Activated B cell treated with CpG ODN at 0.5 μM for 24 hours (primary cell): Measurements from ENCODE around the gene SNX27. TPM values are rescaled to one million over a fixed set of nuclear protein-coding genes. Genes with fewer than 3 reads are reported as not detected.

ENCODE experiments used
- ATAC-seq: fragments of 200-7000 bp; cut with Tn5 transposase; one replicate; pipeline ENCODE4 v1.10.0; 2021; ENCODE audit warnings: low read depth, mild to moderate bottlenecking, moderate library complexity
- CTCF ChIA-PET: fragments of 350-600 bp; sonication (Branson Sonifier 250); formaldehyde crosslinking; loops from one replicate; lab custom pipeline; 2021; ENCODE audit warnings: antibody characterized with exemption; lab: Charles Lee
- POLR2A ChIA-PET: fragments of 350-600 bp; sonication (Branson Sonifier 250); formaldehyde crosslinking; loops from one replicate; lab custom pipeline; 2021; ENCODE audit warnings: antibody characterized with exemption; lab: Charles Lee
- DNase-seq: peaks from one replicate; pipeline ENCODE4 v3.0.0; 2022
- H3K27ac Mint-ChIP-seq: one replicate; pipeline ENCODE4 v1.8.0; 2020; ENCODE audit warnings: mixed read lengths
- H3K27me3 Mint-ChIP-seq: one replicate; pipeline ENCODE4 v1.8.0; 2021; ENCODE audit warnings: mixed read lengths
- H3K36me3 Mint-ChIP-seq: one replicate; pipeline ENCODE4 v1.8.0; 2021; ENCODE audit warnings: low read depth, mixed read lengths
- H3K4me1 Mint-ChIP-seq: one replicate; pipeline ENCODE4 v1.8.0; 2021; ENCODE audit warnings: mixed read lengths
- H3K4me3 Mint-ChIP-seq: one replicate; pipeline ENCODE4 v1.8.0; 2020; ENCODE audit warnings: mild to moderate bottlenecking, mixed read lengths
- H3K9me3 Mint-ChIP-seq: one replicate; pipeline ENCODE4 v1.8.0; 2020; ENCODE audit warnings: mixed read lengths
- CTCF ChIP-seq: fragments of 200-600 bp; IDR thresholded peaks from one replicate; pipeline ENCODE4 v1.8.0; 2022; ENCODE audit warnings: antibody characterized with exemption, mild to moderate bottlenecking
- intact Hi-C: fragments of 100-400 bp; cut with micrococcal nuclease; formaldehyde crosslinking; loops from one replicate; pipeline ENCODE4 v1.15.1; 2024
- total RNA-seq: library from RNA; stranded (reverse); gene quantifications from 2 replicates; pipeline ENCODE4 v1.2.3, GENCODE V29; 2022

The SNX27 gene
- total RNA-seq, 1 donor from 2014 or later, result 27.6 TPM

- H3K9me3 Mint-ChIP-seq, result no peaks in the 10 kb centered on the region
- ATAC-seq (no peak), DNase-seq (no peak)
- POLR2A ChIA-PET, result no interaction called here
- H3K4me1 Mint-ChIP-seq, result no peaks in the 10 kb centered on the region
- no peak for TF ChIP-seq CTCF
- intact Hi-C loops, result no loop called here
- no peaks in the 10 kb centered on the region for H3K27me3 Mint-ChIP-seq
- H3K27ac Mint-ChIP-seq, result no peak overlapping the region
- H3K36me3 Mint-ChIP-seq, result no peaks in the 10 kb centered on the region
- CTCF ChIA-PET, result no interaction called here
- no peak overlapping the region for H3K4me3 Mint-ChIP-seq
These were observed 41.0 kb upstream of the SNX27 start for GRCh38 chr1:151570819-151571218.

GRCh38 chr1:151574575-151575529 is 37.0 kb upstream of the SNX27 start:
- Mint-ChIP-seq H3K4me1 (no peaks in the 10 kb centered on the region), H3K36me3 (no peaks in the 10 kb centered on the region), H3K27me3 (no peaks in the 10 kb centered on the region), H3K27ac (no peak overlapping the region), H3K4me3 (no peak overlapping the region), H3K9me3 (no peaks in the 10 kb centered on the region)
- no peak for DNase-seq
- no peak for ATAC-seq
- ChIA-PET POLR2A (no interaction called here), CTCF (no interaction called here)
- intact Hi-C loops, result no loop called here
- no peak for TF ChIP-seq CTCF

- no peak overlapping the region for H3K27ac Mint-ChIP-seq
- no peaks in the 10 kb centered on the region for H3K9me3 Mint-ChIP-seq
- ChIA-PET POLR2A (no interaction called here), CTCF (no interaction called here)
- no peaks in the 10 kb centered on the region for H3K27me3 Mint-ChIP-seq
- intact Hi-C loops, result no loop called here
- no peaks in the 10 kb centered on the region for H3K4me1 Mint-ChIP-seq
- TF ChIP-seq CTCF, result no peak
- ATAC-seq, result no peak
- DNase-seq, result no peak
- H3K36me3 Mint-ChIP-seq, result no peaks in the 10 kb centered on the region
- H3K4me3 Mint-ChIP-seq, result no peak overlapping the region
These were observed 34.7 kb upstream of the SNX27 start for GRCh38 chr1:151577173-151577572.

- DNase-seq (no peak), ATAC-seq (no peak)
- Mint-ChIP-seq H3K27me3 (no peaks in the 10 kb centered on the region), H3K4me1 (no peaks in the 10 kb centered on the region), H3K4me3 (no peak overlapping the region), H3K9me3 (no peaks in the 10 kb centered on the region), H3K27ac (no peak overlapping the region), H3K36me3 (no peaks in the 10 kb centered on the region)
- TF ChIP-seq CTCF, result no peak
- ChIA-PET POLR2A (no interaction called here), CTCF (no interaction called here)
- intact Hi-C loops, result no loop called here
These were observed 32.9 kb upstream of the SNX27 start for GRCh38 chr1:151578941-151579340.

- ChIA-PET POLR2A (no interaction called here), CTCF (no interaction called here)
These were observed 32.2 kb upstream of the SNX27 start for GRCh38 chr1:151579436-151580225.

More at GRCh38 chr1:151579436-151580225, 32.2 kb upstream of the SNX27 start:
- no peak for TF ChIP-seq CTCF
- H3K36me3 Mint-ChIP-seq, result no peaks in the 10 kb centered on the region
- no peaks in the 10 kb centered on the region for H3K27me3 Mint-ChIP-seq
- H3K4me3 Mint-ChIP-seq, result no peak overlapping the region
- intact Hi-C loops, result no loop called here
- DNase-seq (no peak), ATAC-seq (no peak)
- no peak overlapping the region for H3K27ac Mint-ChIP-seq
- no peaks in the 10 kb centered on the region for H3K4me1 Mint-ChIP-seq
- H3K9me3 Mint-ChIP-seq, result no peaks in the 10 kb centered on the region
